ENCODE measurements around the gene OPN1SW.

GRCh38 chr7:128739048-128739962 is 36.3 kb downstream of the OPN1SW start, which contains the start of gene CALU:
- no peak for TF ChIP-seq EZH2 (IDR thresholded peaks at IDR 0.05)
- TF ChIP-seq POLR2AphosphoS5 (IDR thresholded peaks at IDR 0.05; ENCODE audit: borderline replicate concordance, low read depth, low read length): peak; percentile 94
